Bronchial epithelial cell (primary cell): Measurements from ENCODE around the gene FCGR3B. TPM values are rescaled to one million over a fixed set of nuclear protein-coding genes. Genes with fewer than 3 reads are reported as not detected.
"Not testable (repeated sequence)": the region's sequence is repeated elsewhere in the genome, so short reads cannot be mapped to it uniquely, and the experiment has no call there.

Source experiments
- DNase-seq: peaks from one replicate; pipeline ENCODE4 v3.0.0-alpha.2; 2010; ENCODE audit warnings: low read depth
- FAIRE-seq: peaks from 2 replicates; lab custom pipeline; 2011; peaks lifted over from hg19 to GRCh38; lab: Jason Lieb, UNC
- H3K27me3 ChIP-seq: 2 replicates; pipeline ENCODE4 v1.5.1; 2011; ENCODE audit warnings: low read length; ENCODE audit not compliant: control insufficient read depth, insufficient read depth
- H3K36me3 ChIP-seq: 2 replicates; pipeline ENCODE4 v1.5.1; 2011; ENCODE audit warnings: low read length; ENCODE audit not compliant: control insufficient read depth, insufficient read depth
- H3K4me3 ChIP-seq: 2 replicates; pipeline ENCODE4 v1.5.1; 2011; ENCODE audit warnings: mild to moderate bottlenecking, low read depth, low read length, control low read depth
- total RNA-seq: library from RNA; depleted of rRNA; stranded (reverse); fragments of >200 nt; gene quantifications from 2 replicates; pipeline ENCODE4 v1.2.1, GENCODE V29; 2014
- TF ChIP-seq, protein P1 (sequence below): IDR thresholded peaks from 2 replicates; pipeline ENCODE4 v1.5.1; 2011; ENCODE audit warnings: mild to moderate bottlenecking, moderate library complexity, low read length, control low read depth, inconsistent platforms; ENCODE audit not compliant: insufficient read depth, severe bottlenecking

Gene FCGR3B
- not detected in 2 replicates for total RNA-seq

DNA sequence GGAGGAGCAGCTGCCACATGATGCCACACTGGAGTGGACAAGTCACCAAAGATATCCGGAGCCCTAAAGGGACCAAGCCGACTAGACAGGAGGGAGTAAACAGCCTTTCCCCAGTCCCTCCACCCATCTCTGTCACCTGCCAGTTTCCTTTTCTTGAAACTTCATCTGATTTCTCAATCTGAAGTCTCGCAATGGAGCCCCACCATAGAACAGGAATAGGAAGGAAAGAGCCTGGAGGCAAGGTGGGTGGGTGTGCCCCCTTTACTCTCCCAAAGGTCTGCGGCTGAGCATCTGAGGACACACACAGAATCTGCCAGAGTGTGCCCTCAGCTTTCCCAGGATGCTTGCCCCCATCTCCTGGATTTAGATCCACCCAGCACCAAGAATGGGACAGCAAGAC is at the start of gene FCGR3B:
Gene FCGR3B, minus strand, starts transcription at position 101 of the 400 bp plus-strand sequence. Its CDS starts 82 bp downstream, at position 19.
- Histone ChIP-seq H3K36me3 (no peaks in the 10 kb centered on the region), H3K4me3 (no peak within 1 kb of the TSS), H3K27me3 (no peaks in the 10 kb centered on the region)
- no peak for DNase-seq
- no peak for FAIRE-seq
- TF ChIP-seq, protein P1, sequence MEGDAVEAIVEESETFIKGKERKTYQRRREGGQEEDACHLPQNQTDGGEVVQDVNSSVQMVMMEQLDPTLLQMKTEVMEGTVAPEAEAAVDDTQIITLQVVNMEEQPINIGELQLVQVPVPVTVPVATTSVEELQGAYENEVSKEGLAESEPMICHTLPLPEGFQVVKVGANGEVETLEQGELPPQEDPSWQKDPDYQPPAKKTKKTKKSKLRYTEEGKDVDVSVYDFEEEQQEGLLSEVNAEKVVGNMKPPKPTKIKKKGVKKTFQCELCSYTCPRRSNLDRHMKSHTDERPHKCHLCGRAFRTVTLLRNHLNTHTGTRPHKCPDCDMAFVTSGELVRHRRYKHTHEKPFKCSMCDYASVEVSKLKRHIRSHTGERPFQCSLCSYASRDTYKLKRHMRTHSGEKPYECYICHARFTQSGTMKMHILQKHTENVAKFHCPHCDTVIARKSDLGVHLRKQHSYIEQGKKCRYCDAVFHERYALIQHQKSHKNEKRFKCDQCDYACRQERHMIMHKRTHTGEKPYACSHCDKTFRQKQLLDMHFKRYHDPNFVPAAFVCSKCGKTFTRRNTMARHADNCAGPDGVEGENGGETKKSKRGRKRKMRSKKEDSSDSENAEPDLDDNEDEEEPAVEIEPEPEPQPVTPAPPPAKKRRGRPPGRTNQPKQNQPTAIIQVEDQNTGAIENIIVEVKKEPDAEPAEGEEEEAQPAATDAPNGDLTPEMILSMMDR = no peak

DNA sequence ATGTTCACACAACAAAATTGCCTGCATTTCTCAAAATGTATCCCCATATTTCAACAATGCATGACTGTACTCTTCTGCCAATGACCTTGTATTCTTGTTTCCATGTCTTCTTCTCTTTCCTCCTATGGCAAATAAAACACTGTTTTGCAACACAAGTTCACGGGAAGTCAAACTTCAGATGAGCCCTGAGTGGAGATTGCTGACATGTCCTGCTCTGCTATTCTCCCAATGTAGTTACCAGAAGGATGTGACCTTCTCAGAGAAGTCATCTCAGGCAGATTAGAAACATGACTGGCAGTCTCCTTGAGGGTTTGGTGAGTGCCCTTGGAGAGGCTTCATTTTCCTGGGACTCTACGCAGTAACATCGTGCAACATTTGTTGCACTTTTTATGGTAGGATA is 47.5 kb upstream of the FCGR3B start:
- H3K4me3 ChIP-seq = no peak overlapping the region
- TF ChIP-seq, protein P1 = no peak
- H3K36me3 ChIP-seq = no peaks in the 10 kb centered on the region
- FAIRE-seq (no peak), DNase-seq (no peak)
- no peaks in the 10 kb centered on the region for H3K27me3 ChIP-seq

DNA sequence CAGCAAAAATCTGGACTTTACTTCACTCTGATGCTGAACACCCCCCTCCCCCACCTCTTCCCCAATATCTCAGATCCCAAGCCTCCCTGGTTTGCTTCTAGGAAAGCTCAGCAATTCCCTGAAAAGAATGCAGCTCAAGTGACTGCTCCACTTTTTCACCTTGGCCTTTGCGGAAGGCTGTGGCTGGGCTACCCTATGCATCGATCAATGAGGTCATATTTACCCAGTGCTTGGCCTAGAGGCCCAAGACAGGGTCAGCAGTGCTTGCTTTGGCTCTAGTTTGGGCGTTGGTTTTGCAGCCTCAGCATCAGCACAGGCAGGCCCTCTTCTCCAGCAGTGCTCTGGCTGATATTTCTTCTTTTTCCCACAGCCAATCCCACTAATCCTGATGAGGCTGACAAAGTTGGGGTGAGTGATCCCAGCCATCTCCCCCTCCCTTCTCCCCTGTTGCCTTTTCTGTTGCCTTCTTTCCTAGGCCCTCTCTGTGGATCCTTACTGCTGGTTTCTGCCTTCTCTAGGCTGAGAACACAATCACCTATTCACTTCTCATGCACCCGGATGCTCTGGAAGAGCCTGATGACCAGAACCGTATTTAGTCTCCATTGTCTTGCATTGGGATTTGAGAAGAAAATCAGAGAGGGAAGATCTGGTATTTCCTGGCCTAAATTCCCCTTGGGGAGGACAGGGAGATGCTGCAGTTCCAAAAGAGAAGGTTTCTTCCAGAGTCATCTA is 46.1 kb upstream of the FCGR3B start:
- no peak overlapping the region for H3K4me3 ChIP-seq
- DNase-seq = no peak
- H3K27me3 ChIP-seq = no peaks in the 10 kb centered on the region
- no peak for FAIRE-seq
- TF ChIP-seq, protein P1 = no peak
- no peaks in the 10 kb centered on the region for H3K36me3 ChIP-seq

DNA sequence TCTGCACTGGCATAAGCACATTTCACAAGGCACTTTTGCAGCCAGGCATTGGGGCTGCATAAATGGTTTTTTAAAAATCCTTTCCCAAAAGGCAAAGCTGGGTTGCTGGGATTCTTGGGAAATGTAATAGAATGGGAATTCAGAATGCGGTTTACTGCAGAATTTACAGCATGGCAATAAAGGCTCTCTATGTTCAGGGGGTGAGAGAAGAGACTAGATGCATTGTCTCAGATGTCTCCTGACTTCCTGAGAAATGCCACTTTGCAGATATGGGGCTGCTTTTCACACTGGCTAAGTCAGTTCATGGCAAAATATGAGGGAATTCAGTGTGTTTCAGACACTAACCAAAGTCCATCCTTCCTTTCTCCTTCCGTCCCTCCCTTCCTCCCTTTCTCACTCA is 45.5 kb upstream of the FCGR3B start:
- Histone ChIP-seq H3K27me3 (no peaks in the 10 kb centered on the region), H3K36me3 (no peaks in the 10 kb centered on the region), H3K4me3 (no peak overlapping the region)
- FAIRE-seq (no peak), DNase-seq (no peak)
- TF ChIP-seq, protein P1 = no peak

DNA sequence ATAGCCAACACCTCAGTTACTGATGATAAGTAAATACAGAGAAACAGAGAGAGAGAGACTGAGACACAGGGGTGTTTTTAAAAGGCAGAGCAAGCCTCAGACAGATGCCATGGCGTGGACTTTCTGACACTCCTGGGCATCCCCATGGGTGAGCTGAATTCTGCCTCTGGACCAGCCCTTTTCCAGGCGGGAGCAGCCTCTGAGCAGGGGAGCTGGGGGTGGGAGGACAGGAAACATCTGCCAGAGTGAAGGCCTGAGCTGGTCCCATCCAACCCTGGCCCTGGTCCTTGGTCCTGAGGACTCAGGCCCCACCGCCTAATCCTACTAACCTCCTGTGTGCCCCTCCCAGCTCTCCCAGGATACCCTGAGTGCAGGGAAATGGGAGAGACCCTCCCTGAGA is 43.9 kb upstream of the FCGR3B start:
- H3K36me3 ChIP-seq, H3K27me3 ChIP-seq, FAIRE-seq, H3K4me3 ChIP-seq, DNase-seq: not testable (repeated sequence)

DNA sequence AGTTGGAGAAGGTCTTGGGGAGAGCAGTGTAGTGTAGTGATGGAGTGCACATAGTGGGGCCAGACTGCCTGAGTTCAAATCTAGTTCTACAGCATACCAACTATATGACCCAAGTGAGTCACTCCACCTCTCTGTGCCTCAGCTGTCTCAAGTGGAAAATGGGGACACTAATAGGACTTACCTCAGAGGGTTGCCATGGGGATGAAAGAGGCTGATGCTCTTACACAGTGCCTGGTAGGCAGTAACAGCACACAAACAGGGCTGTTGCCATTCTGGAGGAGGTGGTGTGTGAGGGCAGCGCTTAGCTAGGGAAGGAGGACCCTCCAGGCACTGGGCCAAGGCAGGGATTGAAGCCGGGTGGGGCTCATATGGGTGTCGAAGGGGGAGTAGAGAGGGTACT is 43.5 kb upstream of the FCGR3B start:
- not testable (repeated sequence) for H3K27me3 ChIP-seq, H3K36me3 ChIP-seq, DNase-seq, H3K4me3 ChIP-seq, FAIRE-seq

DNA sequence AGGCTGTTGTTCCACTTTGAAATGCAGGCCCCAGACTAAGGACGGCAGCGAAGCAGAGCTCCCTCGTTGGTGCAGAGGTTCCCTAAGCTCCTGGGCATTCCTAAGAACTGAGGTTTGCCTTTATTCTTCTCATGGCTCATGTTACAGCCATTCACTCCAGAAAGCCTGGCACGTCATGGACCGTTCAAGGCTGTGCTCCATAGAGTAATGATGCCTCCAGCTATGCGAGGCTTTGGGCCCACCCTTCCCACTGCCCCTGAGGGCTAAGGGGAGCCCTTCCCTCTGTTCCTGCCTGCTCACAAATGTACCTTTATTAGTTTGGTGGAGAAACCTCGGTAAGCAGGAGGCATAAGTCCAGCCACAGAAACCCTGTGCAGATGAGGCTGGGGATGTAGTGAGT is 42.5 kb upstream of the FCGR3B start:
- not testable (repeated sequence) for DNase-seq, H3K36me3 ChIP-seq, FAIRE-seq, H3K4me3 ChIP-seq, H3K27me3 ChIP-seq

DNA sequence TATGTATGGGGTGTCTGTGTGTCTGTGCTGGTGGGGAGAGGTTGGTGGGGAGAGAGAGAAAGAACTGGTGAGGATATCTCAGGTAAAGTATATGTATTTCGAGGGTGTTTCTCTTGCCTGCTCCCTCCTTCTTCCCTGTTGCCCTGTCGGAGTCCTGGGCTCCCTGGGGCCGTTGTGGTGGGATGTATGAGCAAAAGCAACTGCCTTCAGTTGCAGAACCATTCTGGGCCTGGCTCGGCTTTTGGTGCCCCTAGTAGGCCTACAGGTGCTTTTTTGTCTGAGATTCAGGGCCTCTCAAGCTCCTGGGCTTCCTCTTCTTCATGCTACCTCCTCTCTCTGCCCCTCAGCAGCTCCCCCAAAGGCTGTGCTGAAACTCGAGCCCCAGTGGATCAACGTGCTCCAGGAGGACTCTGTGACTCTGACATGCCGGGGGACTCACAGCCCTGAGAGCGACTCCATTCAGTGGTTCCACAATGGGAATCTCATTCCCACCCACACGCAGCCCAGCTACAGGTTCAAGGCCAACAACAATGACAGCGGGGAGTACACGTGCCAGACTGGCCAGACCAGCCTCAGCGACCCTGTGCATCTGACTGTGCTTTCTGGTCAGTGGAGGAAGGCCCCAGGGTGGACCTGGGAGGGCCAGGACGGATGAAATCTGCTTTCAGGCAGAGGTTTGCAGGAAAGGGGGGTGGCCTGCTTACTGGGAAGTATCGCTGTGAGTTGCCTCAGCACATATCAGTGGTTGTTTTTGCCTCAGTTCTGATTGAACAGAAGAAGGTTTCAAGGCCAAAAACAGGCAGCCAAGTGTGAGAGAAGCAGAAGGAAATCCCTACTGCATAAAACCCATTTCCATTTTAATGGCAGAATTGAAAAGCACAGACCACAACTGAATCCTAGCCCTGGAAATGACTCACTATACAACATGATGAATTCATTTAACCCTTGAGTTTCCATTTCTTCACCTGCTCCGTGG is 40.4 kb upstream of the FCGR3B start:
- FAIRE-seq, DNase-seq, H3K4me3 ChIP-seq, H3K36me3 ChIP-seq, H3K27me3 ChIP-seq: not testable (repeated sequence)

DNA sequence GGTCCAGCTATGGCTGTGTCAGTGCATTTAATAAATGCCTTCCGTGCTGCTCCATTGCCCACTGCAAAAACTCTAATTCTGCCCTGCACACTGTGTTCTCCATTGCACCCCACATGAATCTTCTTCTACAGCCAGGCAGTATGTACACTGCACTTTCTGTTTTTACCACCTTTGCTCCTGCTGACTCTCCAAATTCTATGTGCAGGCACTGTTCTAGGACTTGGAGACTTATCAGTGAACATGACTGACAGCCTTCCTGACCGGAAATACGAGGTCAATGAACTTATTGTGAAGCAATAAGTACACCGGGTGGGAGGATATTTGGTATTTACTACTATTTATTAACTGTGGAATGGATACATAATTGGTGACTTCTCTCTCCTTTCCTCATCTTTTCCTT is 33.7 kb upstream of the FCGR3B start:
- not testable (repeated sequence) for H3K36me3 ChIP-seq, H3K4me3 ChIP-seq, FAIRE-seq, H3K27me3 ChIP-seq, DNase-seq

DNA sequence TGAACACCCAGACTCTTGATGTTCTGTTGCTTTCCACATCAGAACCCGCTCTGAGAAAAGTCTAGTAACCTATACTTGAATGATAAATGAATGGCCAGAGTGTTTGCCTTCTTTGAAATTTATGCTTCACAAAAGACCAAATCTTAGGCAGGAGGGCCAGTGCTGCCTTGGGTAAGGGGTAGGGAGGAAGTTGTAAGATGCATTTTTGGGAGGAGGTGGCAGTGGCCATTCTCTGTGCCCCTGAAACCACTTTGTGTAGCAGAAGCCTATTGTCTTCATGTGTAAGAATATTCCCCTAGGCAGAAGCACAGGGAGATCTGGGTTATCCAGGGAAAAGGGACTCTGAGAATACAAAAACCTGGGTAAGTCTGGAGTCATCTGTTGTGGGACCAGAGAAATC is 32.6 kb upstream of the FCGR3B start:
- not testable (repeated sequence) for H3K4me3 ChIP-seq, H3K27me3 ChIP-seq, H3K36me3 ChIP-seq, DNase-seq, FAIRE-seq
